ENCODE results near the gene ZC3H12D.

DNA sequence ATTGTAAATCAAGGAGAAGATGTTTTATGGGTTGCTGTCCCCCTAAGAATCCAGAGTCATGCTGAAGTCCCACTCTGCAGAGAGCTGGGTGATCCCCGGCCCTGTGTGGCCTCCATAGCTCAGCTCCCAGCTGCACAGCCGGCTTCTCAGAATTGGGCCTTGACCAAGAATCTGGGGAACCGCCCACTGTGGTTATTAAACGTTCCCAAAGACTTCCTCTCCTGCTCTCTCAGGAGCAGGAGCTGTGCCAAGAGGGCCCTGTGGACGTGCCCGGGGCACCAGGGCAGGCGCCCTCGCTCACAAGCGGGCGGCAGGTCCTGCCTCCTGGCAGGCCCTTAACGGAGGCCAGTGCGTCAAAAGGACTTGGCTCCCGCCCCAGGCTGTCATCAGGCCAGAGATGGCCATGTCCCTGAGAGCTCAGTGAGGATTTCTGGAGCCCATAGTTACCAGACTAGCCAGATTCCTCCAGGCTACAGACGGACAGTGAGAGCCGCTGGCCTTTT lies 30.4 kb downstream of the ZC3H12D start:
- TF ChIP-seq, protein P1, sequence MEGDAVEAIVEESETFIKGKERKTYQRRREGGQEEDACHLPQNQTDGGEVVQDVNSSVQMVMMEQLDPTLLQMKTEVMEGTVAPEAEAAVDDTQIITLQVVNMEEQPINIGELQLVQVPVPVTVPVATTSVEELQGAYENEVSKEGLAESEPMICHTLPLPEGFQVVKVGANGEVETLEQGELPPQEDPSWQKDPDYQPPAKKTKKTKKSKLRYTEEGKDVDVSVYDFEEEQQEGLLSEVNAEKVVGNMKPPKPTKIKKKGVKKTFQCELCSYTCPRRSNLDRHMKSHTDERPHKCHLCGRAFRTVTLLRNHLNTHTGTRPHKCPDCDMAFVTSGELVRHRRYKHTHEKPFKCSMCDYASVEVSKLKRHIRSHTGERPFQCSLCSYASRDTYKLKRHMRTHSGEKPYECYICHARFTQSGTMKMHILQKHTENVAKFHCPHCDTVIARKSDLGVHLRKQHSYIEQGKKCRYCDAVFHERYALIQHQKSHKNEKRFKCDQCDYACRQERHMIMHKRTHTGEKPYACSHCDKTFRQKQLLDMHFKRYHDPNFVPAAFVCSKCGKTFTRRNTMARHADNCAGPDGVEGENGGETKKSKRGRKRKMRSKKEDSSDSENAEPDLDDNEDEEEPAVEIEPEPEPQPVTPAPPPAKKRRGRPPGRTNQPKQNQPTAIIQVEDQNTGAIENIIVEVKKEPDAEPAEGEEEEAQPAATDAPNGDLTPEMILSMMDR (IDR thresholded peaks at IDR 0.05), result no peak
- no peak for TF ChIP-seq POLR2A (IDR thresholded peaks at IDR 0.05)
